Endometrial microvascular endothelial cells (primary cell): Measurements from ENCODE around the gene BMP10. TPM values are rescaled to one million over a fixed set of nuclear protein-coding genes. Genes with fewer than 3 reads are reported as not detected.
"Not testable (repeated sequence)": the region's sequence is repeated elsewhere in the genome, so short reads cannot be mapped to it uniquely, and the experiment has no call there.

Experiments used
- in situ Hi-C: cut with HindIII; loops from 2 replicates; pipeline ENCODE4 v1.10.0; 2017; ENCODE audit warnings: low sequenced_read_pairs, low pct_unique_long_range_greater_than_20kb; ENCODE audit errors: inconsistent ontology term
- total RNA-seq: library from RNA; depleted of rRNA; stranded (reverse); fragments of >200 nt; gene quantifications from one replicate; pipeline ENCODE4 v1.2.3, GENCODE V29; 2015; ENCODE audit errors: inconsistent ontology term

BMP10 gene
- total RNA-seq, 1 donor from 2014 or later, result not detected

- in situ Hi-C loops, result no loop called here
These were observed 29.4 kb upstream of the BMP10 start for GRCh38 chr2:68900496-68901198.

DNA sequence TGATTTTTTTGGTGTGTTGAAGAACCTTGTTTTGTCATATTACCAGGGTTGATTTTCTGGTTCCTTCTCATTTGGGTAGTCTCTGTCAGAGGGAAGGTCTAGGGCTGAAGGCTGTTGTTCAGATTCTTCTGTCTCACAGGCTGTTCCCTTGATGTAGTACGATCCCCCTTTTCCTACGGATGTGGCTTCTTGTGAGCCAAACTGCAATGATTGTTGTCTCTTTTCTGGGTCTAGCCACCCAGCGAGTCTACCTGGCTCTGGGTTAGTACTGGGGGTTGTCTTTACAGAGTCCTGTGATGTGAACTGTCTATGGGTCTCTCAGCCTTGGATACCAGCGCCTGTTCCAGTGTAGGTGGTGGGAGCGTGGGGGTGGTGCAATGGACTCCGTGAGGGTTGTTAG is 24.8 kb upstream of the BMP10 start:
- in situ Hi-C loops, result not testable (repeated sequence)

GRCh38 chr2:68889500-68889899 is 18.3 kb upstream of the BMP10 start:
- in situ Hi-C loops, result no loop called here

- in situ Hi-C loops, result no loop called here
These were observed 17.8 kb upstream of the BMP10 start for GRCh38 chr2:68889021-68889420.

DNA sequence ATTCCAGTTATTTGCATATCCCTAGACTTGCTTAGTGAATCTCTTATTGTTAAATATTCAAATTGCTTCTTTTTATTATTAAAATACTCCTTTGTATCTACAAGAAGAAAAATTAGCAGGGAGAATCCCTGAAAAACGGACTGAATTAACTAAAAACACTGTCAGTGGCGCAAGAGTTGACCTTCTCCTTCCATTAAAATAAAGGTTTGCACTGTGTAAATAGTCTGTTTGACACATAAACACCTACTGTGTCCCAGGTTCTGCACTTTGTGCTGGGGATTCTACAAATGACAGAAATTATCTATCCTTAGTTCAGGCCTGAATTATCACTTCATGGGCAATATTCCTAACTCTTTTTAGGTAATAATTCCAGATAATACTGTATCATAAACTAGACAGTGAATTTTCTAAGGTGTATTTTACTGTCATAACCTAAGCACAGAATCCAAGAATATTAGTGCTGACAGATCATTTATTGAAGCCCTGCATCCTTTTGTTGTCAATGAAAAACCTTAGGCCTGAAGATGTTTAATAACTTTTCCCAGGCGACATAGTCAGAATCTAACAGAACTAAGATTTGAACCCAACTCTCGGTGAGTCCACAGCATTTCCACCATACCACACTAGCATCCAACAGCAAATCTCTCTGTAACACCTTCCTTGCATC is 17.0 kb upstream of the BMP10 start:
- in situ Hi-C loops, result no loop called here

DNA sequence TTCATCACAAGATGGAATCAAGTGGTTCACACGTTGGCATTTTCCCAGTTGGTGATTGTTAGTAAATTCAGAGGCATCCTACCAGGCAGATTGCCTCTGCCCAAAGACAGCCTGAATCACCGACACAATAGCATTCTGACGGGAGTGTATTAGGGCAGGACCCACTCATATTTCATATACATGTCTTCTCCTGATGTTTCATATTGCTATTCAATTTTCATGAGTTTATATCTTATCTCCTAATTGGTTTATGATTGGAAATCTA is 14.5 kb upstream of the BMP10 start:
- in situ Hi-C loops, result no loop called here

DNA sequence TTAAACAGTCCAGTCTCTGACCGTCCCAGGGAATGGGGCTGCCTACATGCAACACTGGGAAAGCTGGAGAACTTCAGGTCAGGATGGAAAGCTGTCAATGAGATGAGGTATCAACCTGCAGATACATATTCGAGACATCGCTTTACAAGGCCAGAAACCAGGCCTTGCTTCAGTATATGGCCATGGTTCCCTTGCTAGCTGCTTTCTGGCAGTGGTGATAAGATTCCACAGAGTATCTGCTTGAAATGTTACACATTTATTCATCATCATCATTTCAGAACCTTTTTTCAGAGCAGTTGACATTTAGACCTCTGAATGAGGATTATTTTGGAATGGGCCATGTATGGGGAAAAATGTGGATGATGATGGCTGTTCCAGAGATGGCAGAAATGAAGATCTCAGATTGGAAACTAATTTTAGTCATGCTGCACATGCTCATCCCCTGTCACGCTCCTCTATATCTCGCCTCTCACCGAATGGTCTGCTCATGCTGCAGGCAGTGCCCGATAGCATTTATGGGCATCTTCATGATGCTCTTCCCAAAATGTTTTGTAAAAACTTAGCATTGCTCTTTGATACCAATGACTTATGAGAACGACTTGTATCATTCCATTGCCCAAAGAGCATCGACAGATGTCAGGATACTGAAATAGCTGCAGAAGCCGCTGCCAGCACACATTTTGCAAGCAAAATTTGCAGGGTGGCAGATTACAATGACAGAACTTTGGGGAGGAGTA is 14.0 kb upstream of the BMP10 start:
- in situ Hi-C loops, result no loop called here

GRCh38 chr2:68880213-68880612 is 9.0 kb upstream of the BMP10 start:
- in situ Hi-C loops, result no loop called here

DNA sequence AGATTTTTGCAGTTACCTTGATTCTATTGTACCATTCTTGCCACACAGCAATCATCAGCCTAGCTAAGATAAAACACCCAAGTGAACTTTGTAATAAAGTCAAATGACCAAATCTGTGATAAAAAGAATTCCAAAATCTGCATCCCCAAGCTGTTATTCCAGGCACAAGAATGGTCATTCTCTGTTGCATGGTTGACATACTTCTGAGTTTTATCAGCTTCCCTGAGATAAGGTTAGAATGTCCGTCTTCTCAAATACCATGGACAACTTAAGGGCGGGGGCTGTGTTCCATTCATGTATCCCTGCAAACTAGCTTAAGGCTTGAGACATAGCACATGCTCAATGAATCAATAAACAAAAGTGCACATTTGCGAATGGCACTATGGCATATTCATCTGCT is 8.1 kb upstream of the BMP10 start:
- in situ Hi-C loops, result no loop called here

DNA sequence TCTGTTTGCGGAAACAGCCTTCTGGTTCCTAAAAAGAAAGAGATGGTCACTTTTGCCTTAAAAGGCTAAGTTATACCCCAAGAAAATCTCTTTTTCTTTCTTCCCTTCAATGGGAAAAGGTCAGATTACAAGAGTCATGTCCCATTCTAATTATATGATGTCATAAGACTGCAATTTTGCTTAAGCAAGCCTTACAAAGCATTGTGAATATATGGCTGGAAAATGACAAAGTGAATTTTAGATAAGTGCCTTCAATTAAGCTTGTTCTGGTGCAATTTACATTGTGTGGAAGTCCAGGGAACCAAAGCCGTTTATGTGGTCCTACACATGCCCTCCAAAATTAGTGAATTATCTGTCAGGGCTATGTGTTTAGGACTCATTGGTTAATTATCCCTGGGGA is 7.6 kb upstream of the BMP10 start:
- in situ Hi-C loops, result no loop called here

DNA sequence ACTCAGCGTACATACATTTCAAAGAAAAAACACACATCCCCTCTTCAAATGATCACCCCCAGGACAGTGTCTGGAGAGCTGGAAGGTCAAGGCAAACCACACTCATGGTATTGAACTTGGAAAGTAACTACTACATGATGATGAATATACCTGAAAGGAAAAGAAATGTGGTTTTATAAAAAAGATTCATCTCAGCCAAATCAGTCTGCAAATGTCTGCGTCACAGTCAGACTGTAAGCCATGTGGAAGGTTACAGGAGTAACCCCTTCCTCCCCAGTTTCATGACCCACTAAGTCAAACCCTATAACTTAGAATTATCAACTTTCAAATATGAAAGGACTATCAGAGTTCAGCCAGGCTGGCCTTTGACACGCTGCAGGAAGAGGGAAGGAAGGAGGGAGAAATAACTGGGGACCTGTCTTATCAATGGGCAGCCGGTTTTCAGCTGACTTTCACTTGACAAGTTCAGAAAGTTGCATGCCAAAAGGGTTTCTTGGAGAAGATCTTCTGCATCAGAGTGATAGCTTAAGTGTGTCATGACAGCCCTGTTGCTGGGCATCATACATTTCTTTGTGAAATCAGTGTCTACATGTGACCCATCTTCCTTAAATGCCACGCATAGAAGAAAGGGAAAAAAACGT is 7.0 kb upstream of the BMP10 start:
- in situ Hi-C loops, result no loop called here

DNA sequence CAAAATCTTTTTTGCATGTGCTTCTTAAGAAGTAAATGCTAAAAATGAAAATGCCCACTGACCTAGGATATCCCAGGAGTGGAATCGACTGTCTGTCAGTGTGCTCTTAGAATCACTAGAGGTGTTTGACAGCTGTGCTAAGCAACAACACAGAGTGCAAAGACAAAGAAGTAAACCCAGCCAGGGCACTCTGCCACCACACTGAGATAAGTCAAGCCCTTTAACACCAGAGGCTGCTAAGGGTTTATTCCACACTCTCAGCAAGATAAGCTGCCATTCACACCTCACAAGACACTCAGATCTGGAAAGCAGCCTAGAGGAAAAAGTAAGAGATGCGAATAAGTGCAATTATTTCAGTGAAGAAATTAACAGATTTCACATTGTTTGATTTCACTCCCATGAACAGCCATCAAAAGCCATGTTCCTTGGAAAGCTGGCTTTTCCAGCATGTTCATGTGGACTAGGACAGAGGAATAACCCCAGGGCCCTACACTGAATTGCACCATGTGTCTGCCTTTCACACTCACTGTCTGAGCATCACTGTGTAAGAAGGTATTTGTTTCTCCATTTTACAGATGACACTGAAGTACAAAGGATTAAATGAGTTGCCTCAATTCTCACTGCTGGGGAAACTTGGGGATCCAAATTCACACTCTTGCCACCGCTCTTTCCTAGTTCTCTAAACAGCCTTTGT is 6.0 kb upstream of the BMP10 start:
- in situ Hi-C loops, result no loop called here

- in situ Hi-C loops, result no loop called here
These were observed 982 bp downstream of the BMP10 start for GRCh38 chr2:68870215-68870614.

DNA sequence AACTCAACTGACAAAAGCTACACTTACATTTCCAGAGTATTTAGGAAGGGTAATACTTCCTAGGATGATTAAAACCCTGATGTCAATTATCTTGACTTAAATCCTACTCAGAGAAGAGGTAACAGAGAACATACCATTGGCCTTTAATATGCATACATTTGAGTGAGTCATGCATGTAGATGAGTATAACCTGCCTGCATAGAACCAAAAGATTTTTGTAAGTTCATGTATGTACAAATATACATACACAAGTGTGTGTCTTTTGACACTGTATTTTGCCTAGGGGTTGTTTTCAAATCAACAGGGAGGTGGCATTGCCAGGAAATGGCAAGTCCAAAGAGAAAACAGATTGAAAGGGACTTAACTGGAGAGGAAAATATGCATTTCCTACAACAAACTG is 6.1 kb downstream of the BMP10 start:
- in situ Hi-C loops, result no loop called here

GRCh38 chr2:68863996-68864395 is 7.2 kb downstream of the BMP10 start:
- in situ Hi-C loops, result no loop called here

- in situ Hi-C loops, result no loop called here
These were observed 8.3 kb downstream of the BMP10 start for GRCh38 chr2:68862889-68863288.

- in situ Hi-C loops, result no loop called here
These were observed 9.9 kb downstream of the BMP10 start for GRCh38 chr2:68861330-68861729.

DNA sequence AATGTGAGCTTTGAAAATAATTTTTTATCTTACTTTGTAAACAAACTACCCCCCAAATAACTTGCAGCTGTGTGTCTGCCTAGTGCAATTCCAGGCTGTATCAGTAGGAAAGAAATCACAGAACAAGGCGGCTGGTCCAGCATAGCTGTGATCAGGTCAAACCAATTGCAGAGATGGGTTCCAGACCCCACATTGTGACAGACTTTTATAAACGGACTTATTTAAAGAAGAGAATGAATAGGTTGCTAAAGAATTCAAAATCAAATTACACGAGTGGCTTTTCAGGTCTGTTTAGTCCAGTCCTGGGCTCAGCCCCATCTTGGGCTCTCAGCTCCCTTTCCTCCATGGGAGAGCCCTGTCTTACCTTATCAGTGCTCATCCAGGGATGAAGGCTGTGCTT is 11.1 kb downstream of the BMP10 start:
- in situ Hi-C loops, result no loop called here

DNA sequence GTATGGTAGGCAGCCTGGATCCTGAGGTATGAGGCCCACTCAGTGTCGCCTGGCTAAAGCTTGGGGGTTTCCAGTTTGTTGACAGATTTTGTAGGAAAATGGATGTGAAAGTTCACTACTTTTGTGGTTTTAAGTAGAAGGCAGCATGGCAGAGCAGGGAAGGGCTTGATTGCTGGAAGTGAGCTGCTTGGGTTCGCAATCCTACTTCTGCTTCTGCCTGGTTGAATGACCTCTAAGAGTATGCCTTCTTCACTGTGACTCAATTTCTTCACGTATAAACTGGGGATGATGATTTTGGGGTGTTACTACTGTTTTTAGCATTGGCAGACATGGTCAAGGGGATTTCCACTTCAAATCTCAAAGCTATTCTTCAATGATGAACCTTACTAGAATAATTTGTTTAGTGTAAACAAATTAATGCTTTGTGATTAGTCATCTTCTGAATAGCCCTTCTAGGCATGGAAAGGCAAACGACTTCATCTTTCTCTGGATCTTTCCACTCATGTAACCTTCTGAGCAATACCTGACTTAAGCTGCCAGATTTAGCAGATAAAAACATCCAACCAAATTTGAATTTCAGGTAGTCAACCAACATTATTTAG is 13.2 kb downstream of the BMP10 start:
- in situ Hi-C loops, result no loop called here
